Adrenal gland (tissue), 5 donors: Measurements from ENCODE around the gene TPSD1.

Experiments used
- POLR2A ChIP-seq, 2 donors: fragments of 450-650 bp; IDR thresholded peaks; one replicate each; pipeline ENCODE4 v1.6.1; 2017; ENCODE audit warnings: antibody characterized with exemption in 2 of 2, mild to moderate bottlenecking in 2 of 2, moderate library complexity in 1 of 2
- TF ChIP-seq, protein P1 (sequence below), 6 experiments: fragments of 450-650 bp in 4 of 6; fragments of 200-600 bp in 2 of 6; sonication (generic) in 1 of 6; IDR thresholded peaks; 1 replicate in 5 of 6; 2 replicates in 1 of 6; pipeline versions ENCODE4 v1.5.1 to v1.8.0; 2016 to 2021; ENCODE audit warnings: antibody characterized with exemption in 6 of 6, mild to moderate bottlenecking in 2 of 6, moderate library complexity in 1 of 6
- donor health status: DM: no; HTN: no; CAD: no.

DNA sequence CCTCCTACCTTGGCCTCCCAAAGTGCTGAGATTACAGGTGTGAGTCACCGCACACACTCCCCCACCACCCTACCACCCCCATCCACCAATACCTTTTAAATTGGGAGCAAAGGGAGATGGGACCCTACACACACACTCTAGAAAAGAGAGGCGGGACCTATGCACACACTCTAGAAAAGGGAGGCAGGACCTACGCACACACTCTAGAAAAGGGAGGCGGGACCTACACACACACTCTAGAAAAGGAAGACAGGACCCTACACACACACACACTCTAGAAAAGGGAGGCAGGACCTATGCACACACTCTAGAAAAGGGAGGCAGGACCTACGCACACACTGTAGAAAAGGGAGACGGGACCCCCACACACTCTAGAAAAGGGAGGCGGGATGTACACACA is 18.9 kb downstream of the TPSD1 start:
- TF ChIP-seq, protein P1, sequence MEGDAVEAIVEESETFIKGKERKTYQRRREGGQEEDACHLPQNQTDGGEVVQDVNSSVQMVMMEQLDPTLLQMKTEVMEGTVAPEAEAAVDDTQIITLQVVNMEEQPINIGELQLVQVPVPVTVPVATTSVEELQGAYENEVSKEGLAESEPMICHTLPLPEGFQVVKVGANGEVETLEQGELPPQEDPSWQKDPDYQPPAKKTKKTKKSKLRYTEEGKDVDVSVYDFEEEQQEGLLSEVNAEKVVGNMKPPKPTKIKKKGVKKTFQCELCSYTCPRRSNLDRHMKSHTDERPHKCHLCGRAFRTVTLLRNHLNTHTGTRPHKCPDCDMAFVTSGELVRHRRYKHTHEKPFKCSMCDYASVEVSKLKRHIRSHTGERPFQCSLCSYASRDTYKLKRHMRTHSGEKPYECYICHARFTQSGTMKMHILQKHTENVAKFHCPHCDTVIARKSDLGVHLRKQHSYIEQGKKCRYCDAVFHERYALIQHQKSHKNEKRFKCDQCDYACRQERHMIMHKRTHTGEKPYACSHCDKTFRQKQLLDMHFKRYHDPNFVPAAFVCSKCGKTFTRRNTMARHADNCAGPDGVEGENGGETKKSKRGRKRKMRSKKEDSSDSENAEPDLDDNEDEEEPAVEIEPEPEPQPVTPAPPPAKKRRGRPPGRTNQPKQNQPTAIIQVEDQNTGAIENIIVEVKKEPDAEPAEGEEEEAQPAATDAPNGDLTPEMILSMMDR (IDR thresholded peaks at IDR 0.05), result no peak
- TF ChIP-seq POLR2A (IDR thresholded peaks at IDR 0.05), result no peak
